ENCODE measurements around the gene METAP1D. TPM values are rescaled to one million over a fixed set of nuclear protein-coding genes. Genes with fewer than 3 reads are reported as not detected.

The METAP1D gene
- polyA plus RNA-seq, 1 of the 3 experiments (the other 2 are of a cell fraction), result 10.3 TPM

DNA sequence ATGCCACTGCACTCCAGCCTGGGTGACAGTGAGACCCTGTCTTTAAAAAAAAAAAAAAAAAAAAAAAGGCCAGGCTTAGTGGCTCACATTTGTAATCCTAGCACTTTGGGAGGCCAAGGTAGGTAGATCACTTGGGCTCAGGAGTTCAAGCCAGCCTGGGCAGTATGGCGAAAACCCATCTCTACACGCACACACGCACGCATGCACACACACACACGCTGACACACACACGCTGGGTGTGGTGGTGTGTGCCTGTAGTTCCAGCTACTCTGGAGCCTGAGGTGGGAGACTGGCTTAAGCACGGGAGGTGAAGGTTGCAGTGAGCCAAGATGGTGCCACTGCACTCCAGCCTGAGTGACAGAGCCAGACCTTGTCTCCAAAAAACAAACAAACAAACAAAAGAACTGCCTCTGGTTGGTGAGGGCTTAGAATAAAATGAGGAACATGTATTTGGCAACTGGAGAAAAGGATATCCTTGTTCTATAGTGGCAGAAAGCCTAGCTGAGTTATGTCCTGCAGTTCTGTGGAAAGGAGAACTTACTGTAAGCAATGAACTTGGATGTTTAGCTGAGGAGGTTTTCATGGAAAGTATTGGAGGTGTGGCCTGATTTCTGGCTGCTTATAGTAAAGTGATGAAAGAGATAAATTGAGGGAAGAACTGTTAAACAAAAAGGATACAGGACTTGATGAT, 43.5 kb upstream of the METAP1D start:
- H3K9ac ChIP-seq, result no peak overlapping the region
- no peak overlapping the region for H3K27ac ChIP-seq (ENCODE audit: low read depth in 2 of 2, low read length in 1 of 2)
- no peaks in the 10 kb centered on the region; a peak in 1 of 4 replicates for H3K4me1 ChIP-seq (ENCODE audit: control insufficient read depth in 1 of 2, insufficient read depth in 2 of 2, low read depth in 1 of 2, low read length in 1 of 2)
- peaks cover 9% of the 10 kb centered on the region for H3K79me2 ChIP-seq (ENCODE audit: insufficient read depth)
- peaks cover 0 to 12% of the 10 kb centered on the region in 2 experiments for H3K36me3 ChIP-seq (replicated peaks in 1 of 2; ENCODE audit: control insufficient read depth in 1 of 2, insufficient read depth in 2 of 2, low read length in 1 of 2)
- ChIA-PET POLR2A (no interaction called here), CTCF (interaction anchor here (1.0 kb wide), 1 partner anchor 9 kb away, joined by 3 read pairs; no protein-coding TSS in a partner anchor)
- WGBS (ENCODE audit: low lambda C conversion rate), result 96% methylated on average over 7 of the region's 7 CpGs
- TF ChIP-seq TAF1 (IDR thresholded peaks at IDR 0.05; ENCODE audit: borderline replicate concordance, low read depth, low read length) (no peak), GABPA (IDR thresholded peaks at IDR 0.05; ENCODE audit: low read depth) (no peak), GATA2 (CRISPR knock-in tag; IDR thresholded peaks at IDR 0.05) (no peak), FOSL2 (IDR thresholded peaks at IDR 0.05; ENCODE audit: borderline replicate concordance, low read depth) (no peak), RXRA (IDR thresholded peaks at IDR 0.05; ENCODE audit: borderline replicate concordance, low read depth) (no peak), JUND (IDR thresholded peaks at IDR 0.05) (no peak), TCF12 (IDR thresholded peaks at IDR 0.05) (no peak), SIN3A (IDR thresholded peaks at IDR 0.05; ENCODE audit: borderline replicate concordance, low read depth, low read length) (no peak), MXI1 (IDR thresholded peaks at IDR 0.05; ENCODE audit: low read depth, low read length) (no peak), NRF1 (IDR thresholded peaks at IDR 0.05; ENCODE audit: low read depth, low read length) (no peak), RCOR1 (IDR thresholded peaks at IDR 0.05; ENCODE audit: low read length) (no peak), RFX5 (IDR thresholded peaks at IDR 0.05; ENCODE audit: low read length) (no peak), YY1 (IDR thresholded peaks at IDR 0.05; ENCODE audit: low read depth) (no peak), TEAD4 (IDR thresholded peaks at IDR 0.05; ENCODE audit: borderline replicate concordance, insufficient read depth) (no peak), MEF2A (IDR thresholded peaks at IDR 0.05; ENCODE audit: borderline replicate concordance, low read depth) (no peak), SMC3 (IDR thresholded peaks at IDR 0.05; ENCODE audit: low read depth, low read length) (no peak), NFIC (IDR thresholded peaks at IDR 0.05; ENCODE audit: borderline replicate concordance) (no peak)
- TF ChIP-seq, protein P1, sequence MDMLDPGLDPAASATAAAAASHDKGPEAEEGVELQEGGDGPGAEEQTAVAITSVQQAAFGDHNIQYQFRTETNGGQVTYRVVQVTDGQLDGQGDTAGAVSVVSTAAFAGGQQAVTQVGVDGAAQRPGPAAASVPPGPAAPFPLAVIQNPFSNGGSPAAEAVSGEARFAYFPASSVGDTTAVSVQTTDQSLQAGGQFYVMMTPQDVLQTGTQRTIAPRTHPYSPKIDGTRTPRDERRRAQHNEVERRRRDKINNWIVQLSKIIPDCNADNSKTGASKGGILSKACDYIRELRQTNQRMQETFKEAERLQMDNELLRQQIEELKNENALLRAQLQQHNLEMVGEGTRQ (IDR thresholded peaks at IDR 0.05; ENCODE audit: borderline replicate concordance, low read depth, low read length), result no peak
- TF ChIP-seq, protein P2, sequence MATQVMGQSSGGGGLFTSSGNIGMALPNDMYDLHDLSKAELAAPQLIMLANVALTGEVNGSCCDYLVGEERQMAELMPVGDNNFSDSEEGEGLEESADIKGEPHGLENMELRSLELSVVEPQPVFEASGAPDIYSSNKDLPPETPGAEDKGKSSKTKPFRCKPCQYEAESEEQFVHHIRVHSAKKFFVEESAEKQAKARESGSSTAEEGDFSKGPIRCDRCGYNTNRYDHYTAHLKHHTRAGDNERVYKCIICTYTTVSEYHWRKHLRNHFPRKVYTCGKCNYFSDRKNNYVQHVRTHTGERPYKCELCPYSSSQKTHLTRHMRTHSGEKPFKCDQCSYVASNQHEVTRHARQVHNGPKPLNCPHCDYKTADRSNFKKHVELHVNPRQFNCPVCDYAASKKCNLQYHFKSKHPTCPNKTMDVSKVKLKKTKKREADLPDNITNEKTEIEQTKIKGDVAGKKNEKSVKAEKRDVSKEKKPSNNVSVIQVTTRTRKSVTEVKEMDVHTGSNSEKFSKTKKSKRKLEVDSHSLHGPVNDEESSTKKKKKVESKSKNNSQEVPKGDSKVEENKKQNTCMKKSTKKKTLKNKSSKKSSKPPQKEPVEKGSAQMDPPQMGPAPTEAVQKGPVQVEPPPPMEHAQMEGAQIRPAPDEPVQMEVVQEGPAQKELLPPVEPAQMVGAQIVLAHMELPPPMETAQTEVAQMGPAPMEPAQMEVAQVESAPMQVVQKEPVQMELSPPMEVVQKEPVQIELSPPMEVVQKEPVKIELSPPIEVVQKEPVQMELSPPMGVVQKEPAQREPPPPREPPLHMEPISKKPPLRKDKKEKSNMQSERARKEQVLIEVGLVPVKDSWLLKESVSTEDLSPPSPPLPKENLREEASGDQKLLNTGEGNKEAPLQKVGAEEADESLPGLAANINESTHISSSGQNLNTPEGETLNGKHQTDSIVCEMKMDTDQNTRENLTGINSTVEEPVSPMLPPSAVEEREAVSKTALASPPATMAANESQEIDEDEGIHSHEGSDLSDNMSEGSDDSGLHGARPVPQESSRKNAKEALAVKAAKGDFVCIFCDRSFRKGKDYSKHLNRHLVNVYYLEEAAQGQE (IDR thresholded peaks at IDR 0.05; ENCODE audit: low read depth, low read length), result no peak
- TF ChIP-seq, protein P3, sequence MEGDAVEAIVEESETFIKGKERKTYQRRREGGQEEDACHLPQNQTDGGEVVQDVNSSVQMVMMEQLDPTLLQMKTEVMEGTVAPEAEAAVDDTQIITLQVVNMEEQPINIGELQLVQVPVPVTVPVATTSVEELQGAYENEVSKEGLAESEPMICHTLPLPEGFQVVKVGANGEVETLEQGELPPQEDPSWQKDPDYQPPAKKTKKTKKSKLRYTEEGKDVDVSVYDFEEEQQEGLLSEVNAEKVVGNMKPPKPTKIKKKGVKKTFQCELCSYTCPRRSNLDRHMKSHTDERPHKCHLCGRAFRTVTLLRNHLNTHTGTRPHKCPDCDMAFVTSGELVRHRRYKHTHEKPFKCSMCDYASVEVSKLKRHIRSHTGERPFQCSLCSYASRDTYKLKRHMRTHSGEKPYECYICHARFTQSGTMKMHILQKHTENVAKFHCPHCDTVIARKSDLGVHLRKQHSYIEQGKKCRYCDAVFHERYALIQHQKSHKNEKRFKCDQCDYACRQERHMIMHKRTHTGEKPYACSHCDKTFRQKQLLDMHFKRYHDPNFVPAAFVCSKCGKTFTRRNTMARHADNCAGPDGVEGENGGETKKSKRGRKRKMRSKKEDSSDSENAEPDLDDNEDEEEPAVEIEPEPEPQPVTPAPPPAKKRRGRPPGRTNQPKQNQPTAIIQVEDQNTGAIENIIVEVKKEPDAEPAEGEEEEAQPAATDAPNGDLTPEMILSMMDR (IDR thresholded peaks at IDR 0.05), result no peak
- H3K4me3 ChIP-seq (ENCODE audit: low read depth in 2 of 2, low read length in 1 of 2), result no peak overlapping the region
- H3K9me3 ChIP-seq, result no peaks in the 10 kb centered on the region
- H3K9me2 ChIP-seq, result no peaks in the 10 kb centered on the region
- no peak overlapping the region for H3K4me2 ChIP-seq
- DNase-seq, result no peak
- no peaks in the 10 kb centered on the region for H3K27me3 ChIP-seq (ENCODE audit: insufficient read depth)
- no peaks in the 10 kb centered on the region for H4K20me1 ChIP-seq (ENCODE audit: insufficient read depth)
- no peak overlapping the region for H2AFZ ChIP-seq (ENCODE audit: low read depth)
- no peaks in the 10 kb centered on the region for H3F3A ChIP-seq (replicated peaks; ENCODE audit: insufficient read depth)

All from SK-N-SH (cell line).